Heart left ventricle (tissue), 16 donors: ENCODE data around the gene KRIT1. TPM values are rescaled to one million over a fixed set of nuclear protein-coding genes. Genes with fewer than 3 reads are reported as not detected.

ENCODE experiments used
- ATAC-seq, 4 donors: fragments of 200-7000 bp; cut with Tn5 transposase; one replicate each; pipeline ENCODE4 v1.9.1; 2020 to 2022; ENCODE audit warnings: moderate library complexity in 4 of 4, mild to moderate bottlenecking in 3 of 4, moderate number of reproducible peaks in 1 of 4
- DNase-seq, 5 donors: peaks; one replicate each; pipeline ENCODE4 v3.0.0-alpha.2; 2020
- H3K27ac ChIP-seq, 12 donors: fragments of 200-600 bp; sonication (generic) in 4 of 12; one replicate each; pipeline versions ENCODE4 v1.5.0 to v1.8.0; 2016 to 2022; ENCODE audit warnings: mild to moderate bottlenecking in 2 of 12
- H3K27me3 ChIP-seq, 9 donors: fragments of 200-600 bp; sonication (generic) in 2 of 9; one replicate each; pipeline versions ENCODE4 v1.5.1 to v1.8.0; 2016 to 2022; ENCODE audit warnings: mild to moderate bottlenecking in 3 of 9
- H3K36me3 ChIP-seq, 9 donors: fragments of 200-600 bp; sonication (generic) in 2 of 9; one replicate each; pipeline versions ENCODE4 v1.5.0 to v1.8.0; 2018 to 2022; ENCODE audit warnings: mild to moderate bottlenecking in 2 of 9
- H3K4me1 ChIP-seq, 12 donors: fragments of 200-600 bp; sonication (generic) in 4 of 12; one replicate each; pipeline versions ENCODE4 v1.5.0 to v1.8.0; 2016 to 2022; ENCODE audit warnings: mild to moderate bottlenecking in 3 of 12
- H3K4me3 ChIP-seq, 12 donors: fragments of 200-600 bp; sonication (generic) in 4 of 12; one replicate each; pipeline versions ENCODE4 v1.5.0 to v1.8.0; 2017 to 2022; ENCODE audit warnings: mild to moderate bottlenecking in 9 of 12, moderate library complexity in 4 of 12
- H3K9me3 ChIP-seq, 12 donors: fragments of 200-600 bp; sonication (generic) in 4 of 12; one replicate each; pipeline versions ENCODE4 v1.5.0 to v1.8.0; 2016 to 2022; ENCODE audit warnings: mild to moderate bottlenecking in 1 of 12
- CTCF ChIP-seq, 12 donors: fragments of 200-600 bp; sonication (generic) in 4 of 12; IDR thresholded peaks; one replicate each; pipeline versions ENCODE4 v1.5.0 to v1.8.0; 2018 to 2022; ENCODE audit warnings: antibody characterized with exemption in 12 of 12, mild to moderate bottlenecking in 5 of 12
- POLR2A ChIP-seq, 2 donors: fragments of 450-650 bp; IDR thresholded peaks; one replicate each; pipeline ENCODE4 v1.6.1; 2017; ENCODE audit warnings: antibody characterized with exemption in 2 of 2, mild to moderate bottlenecking in 2 of 2, moderate library complexity in 2 of 2
- WGBS, 4 donors: extraction: QIAGEN DNeasy Blood & Tissue Kit in 2 of 4; methylation state at CpG; one replicate each; pipeline versions ENCODE4 v1.1.5 to v1.1.7; 2013 to 2018; 5-methylcytosine and 5-hydroxymethylcytosine counted together
- intact Hi-C, 10 donors: fragments of 100-400 bp; cut with DNase I; formaldehyde crosslinking; loops; one replicate each; pipeline versions ENCODE4 v1.11.1 to v1.14.2; 2022
- polyA plus RNA-seq, 2 donors: library from polyadenylated mRNA; stranded (reverse); fragments of 200-250 nt; gene quantifications; one replicate each; pipeline ENCODE4 v1.2.3, GENCODE V29; 2013
- total RNA-seq, 9 donors: library from RNA; depleted of rRNA in 2 of 9; stranded (reverse); fragments of >200 nt in 2 of 9; fragmentation: NEBNext Ultra II Directional in 3 of 9; extraction: Animal tissue kit (Norgen Biotek cat#: 25700) in 3 of 9; gene quantifications; one replicate each; pipeline versions ENCODE4 v1.1.0 to v1.2.4, GENCODE V29; 2016 to 2023
- donor health status: ischemic (EF 13 %, LVEDD 7.1; RV severe dilation, severe dysfunction).
- donor health status: healthy with polysubstance abuse.
- donor health status: DM: no; HTN: yes; CAD: no.
- donor health status: DM: no; HTN: no; CAD: no.
- donor health status: ischemic (EF 25% LVEDD 6.9; RV normal size, moderate dysfunction).
- donor health status: ischemic (EF 25% LVEDD 5.7; RV mildly dilated, moderate dysfunction).
- donor health status: healthy.
- donor health status: DM: yes; HTN: yes; CAD: no.
- donor health status: ischemic (EF 35%, LVEDD 5.7; RV mildly dilated, moderate dysfunction).
- donor health status: nonischemic (EF 11% LVEDD 7.7; RV severe dilation, severe dysfunction).
- donor health status: DM: yes; HTN: yes; CAD: no.
- donor health status: PGD.
- donor health status: ischemic (EF 29% LVEDD 5.4; RV normal size, mild dysfunction).
- donor health status: nonischemic (EF 23%, LVEDD 6.1; RV moderate dilation, normal function).

KRIT1 gene
- total and polyA plus RNA-seq, 11 donors: 13.0 to 45.0 (median 28.9) TPM

GRCh38 chr7:92292981-92293380, 47.3 kb upstream of the KRIT1 start:
- DNase-seq: no peak
- H3K4me1 ChIP-seq: peaks cover 0 to 32% (median 18%) of the 10 kb centered on the region in 12 donors
- WGBS, 4 donors: 72 to 86% (median 81%) methylated on average over 3 of the region's 3 CpGs
- no peaks in the 10 kb centered on the region for H3K27me3 ChIP-seq
- H3K36me3 ChIP-seq: peaks cover 0 to 11% (median 0%) of the 10 kb centered on the region in 9 donors
- intact Hi-C loops: loop anchor here in 4 of 10 donors (5.0 to 10.0 kb wide), 2 partner anchors 46 to 48 kb away; partner anchors contain the start of genes ANKIB1 (in 4 of the 4) and KRIT1 (in 4 of the 4)
- H3K27ac ChIP-seq: peak overlapping the region in 4 of 12 donors; percentile 11 to 52 (median 38)
- H3K9me3 ChIP-seq: peaks cover 0 to 8% (median 0%) of the 10 kb centered on the region in 12 donors
- no peak overlapping the region for H3K4me3 ChIP-seq
- ATAC-seq: peak in 1 of 4 donors; percentile 35
- no peak for TF ChIP-seq POLR2A (IDR thresholded peaks at IDR 0.05)
- TF ChIP-seq CTCF (IDR thresholded peaks at IDR 0.05): no peak

- intact Hi-C loops: no loop called here
- WGBS, 4 donors: 92 to 97% (median 94%) methylated on average over 2 of the region's 2 CpGs
- DNase-seq (no peak), ATAC-seq (no peak)
- H3K4me1 ChIP-seq: peaks cover 0 to 15% (median 6%) of the 10 kb centered on the region in 12 donors
- no peaks in the 10 kb centered on the region for H3K27me3 ChIP-seq
- peaks cover 0 to 8% (median 0%) of the 10 kb centered on the region in 12 donors for H3K9me3 ChIP-seq
- H3K4me3 ChIP-seq: no peak overlapping the region
- H3K27ac ChIP-seq: no peak overlapping the region
- H3K36me3 ChIP-seq: no peaks in the 10 kb centered on the region
- TF ChIP-seq CTCF (IDR thresholded peaks at IDR 0.05): no peak
- no peak for TF ChIP-seq POLR2A (IDR thresholded peaks at IDR 0.05)
Measured at GRCh38 chr7:92289321-92289720, 43.6 kb upstream of the KRIT1 start.

GRCh38 chr7:92282930-92283329, 37.2 kb upstream of the KRIT1 start:
- no peaks in the 10 kb centered on the region for H3K36me3 ChIP-seq
- ATAC-seq (no peak), DNase-seq (no peak)
- H3K9me3 ChIP-seq: peaks cover 0 to 10% (median 0%) of the 10 kb centered on the region in 12 donors
- H3K4me1 ChIP-seq: peaks cover 0 to 29% (median 9%) of the 10 kb centered on the region in 12 donors
- TF ChIP-seq CTCF (IDR thresholded peaks at IDR 0.05) (no peak), POLR2A (IDR thresholded peaks at IDR 0.05) (no peak)
- intact Hi-C loops: no loop called here
- no peaks in the 10 kb centered on the region for H3K27me3 ChIP-seq
- H3K27ac ChIP-seq: no peak overlapping the region
- H3K4me3 ChIP-seq: no peak overlapping the region
- 75 to 85% (median 80%) methylated on average over 1 of the region's 1 CpG for WGBS, 4 donors

GRCh38 chr7:92282221-92282814, 36.6 kb upstream of the KRIT1 start:
- Histone ChIP-seq H3K4me3 (no peak overlapping the region), H3K36me3 (no peaks in the 10 kb centered on the region), H3K27ac (no peak overlapping the region), H3K27me3 (no peaks in the 10 kb centered on the region), H3K9me3 (peaks cover 0 to 10% (median 0%) of the 10 kb centered on the region in 12 donors), H3K4me1 (peaks cover 0 to 31% (median 9%) of the 10 kb centered on the region in 12 donors)
- 85 to 92% (median 89%) methylated on average over 6 of the region's 6 CpGs for WGBS, 4 donors
- ATAC-seq (no peak), DNase-seq (no peak)
- TF ChIP-seq CTCF (IDR thresholded peaks at IDR 0.05): no peak
- TF ChIP-seq POLR2A (IDR thresholded peaks at IDR 0.05): no peak
- intact Hi-C loops: no loop called here
